ENCODE data around the gene SEC14L5. TPM values are rescaled to one million over a fixed set of nuclear protein-coding genes. Genes with fewer than 3 reads are reported as not detected.

SEC14L5 gene
- total RNA-seq, 1 donor from 2014 or later = 0.32 TPM

DNA sequence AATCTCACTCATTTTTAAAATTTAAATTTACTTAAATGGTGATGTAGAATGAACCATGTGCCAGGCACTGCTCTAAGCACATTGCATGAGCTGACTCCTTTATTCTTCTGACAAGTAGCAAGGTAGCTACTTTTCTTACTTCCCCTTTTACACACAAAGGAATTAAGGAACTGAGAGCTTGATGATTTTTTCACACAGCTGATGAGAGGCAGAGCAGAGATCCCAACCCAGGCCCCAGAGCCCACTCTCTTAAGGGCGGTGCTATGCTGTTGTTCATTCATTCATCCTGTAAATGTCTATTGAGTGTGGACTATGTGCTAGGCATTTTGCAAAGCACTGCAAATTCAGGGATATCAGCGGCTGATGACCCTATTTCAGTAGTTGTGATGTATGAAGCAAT is 17.9 kb downstream of the SEC14L5 start:
- no peak for FAIRE-seq
- Histone ChIP-seq H3K27me3 (ENCODE audit: insufficient read depth, low read length) (peaks cover 11% of the 10 kb centered on the region), H4K20me1 (ENCODE audit: insufficient read depth, low read length) (no peaks in the 10 kb centered on the region), H3K9ac (ENCODE audit: low read length) (no peak overlapping the region), H3K9me3 (ENCODE audit: insufficient read depth, low read depth, low read length) (no peaks in the 10 kb centered on the region), H3K4me2 (ENCODE audit: low read length) (no peak overlapping the region), H2AFZ (ENCODE audit: low read depth, low read length) (no peak overlapping the region), H3K79me2 (ENCODE audit: insufficient read depth, low read length) (no peaks in the 10 kb centered on the region), H3K4me3 (ENCODE audit: insufficient read depth, low read depth, low read length) (no peak overlapping the region), H3K4me1 (ENCODE audit: insufficient read depth, low read length) (no peaks in the 10 kb centered on the region), H3K36me3 (ENCODE audit: insufficient read depth, low read length) (no peaks in the 10 kb centered on the region), H3K27ac (ENCODE audit: low read depth, low read length) (no peak overlapping the region)
- H3K9me3 Mint-ChIP-seq (ENCODE audit: unreplicated experiment) = peaks cover 4% of the 10 kb centered on the region
- H3K27ac Mint-ChIP-seq (ENCODE audit: unreplicated experiment) = no peak overlapping the region
- TF ChIP-seq, protein P1, sequence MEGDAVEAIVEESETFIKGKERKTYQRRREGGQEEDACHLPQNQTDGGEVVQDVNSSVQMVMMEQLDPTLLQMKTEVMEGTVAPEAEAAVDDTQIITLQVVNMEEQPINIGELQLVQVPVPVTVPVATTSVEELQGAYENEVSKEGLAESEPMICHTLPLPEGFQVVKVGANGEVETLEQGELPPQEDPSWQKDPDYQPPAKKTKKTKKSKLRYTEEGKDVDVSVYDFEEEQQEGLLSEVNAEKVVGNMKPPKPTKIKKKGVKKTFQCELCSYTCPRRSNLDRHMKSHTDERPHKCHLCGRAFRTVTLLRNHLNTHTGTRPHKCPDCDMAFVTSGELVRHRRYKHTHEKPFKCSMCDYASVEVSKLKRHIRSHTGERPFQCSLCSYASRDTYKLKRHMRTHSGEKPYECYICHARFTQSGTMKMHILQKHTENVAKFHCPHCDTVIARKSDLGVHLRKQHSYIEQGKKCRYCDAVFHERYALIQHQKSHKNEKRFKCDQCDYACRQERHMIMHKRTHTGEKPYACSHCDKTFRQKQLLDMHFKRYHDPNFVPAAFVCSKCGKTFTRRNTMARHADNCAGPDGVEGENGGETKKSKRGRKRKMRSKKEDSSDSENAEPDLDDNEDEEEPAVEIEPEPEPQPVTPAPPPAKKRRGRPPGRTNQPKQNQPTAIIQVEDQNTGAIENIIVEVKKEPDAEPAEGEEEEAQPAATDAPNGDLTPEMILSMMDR (IDR thresholded peaks at IDR 0.05; ENCODE audit: insufficient read depth, low read depth, low read length) = no peak
- TF ChIP-seq EZH2 (IDR thresholded peaks at IDR 0.05; ENCODE audit: insufficient read depth, low read length) = no peak
- H3K27me3 Mint-ChIP-seq (ENCODE audit: low read depth, unreplicated experiment) = peaks cover 7% of the 10 kb centered on the region
- DNase-seq (ENCODE audit: low read depth) = no peak
- H3K4me3 Mint-ChIP-seq (ENCODE audit: unreplicated experiment) = no peak overlapping the region
- H3K36me3 Mint-ChIP-seq (ENCODE audit: low read depth, unreplicated experiment) = no peaks in the 10 kb centered on the region
- H3K4me1 Mint-ChIP-seq (ENCODE audit: low read depth, unreplicated experiment) = peaks cover 4% of the 10 kb centered on the region

DNA sequence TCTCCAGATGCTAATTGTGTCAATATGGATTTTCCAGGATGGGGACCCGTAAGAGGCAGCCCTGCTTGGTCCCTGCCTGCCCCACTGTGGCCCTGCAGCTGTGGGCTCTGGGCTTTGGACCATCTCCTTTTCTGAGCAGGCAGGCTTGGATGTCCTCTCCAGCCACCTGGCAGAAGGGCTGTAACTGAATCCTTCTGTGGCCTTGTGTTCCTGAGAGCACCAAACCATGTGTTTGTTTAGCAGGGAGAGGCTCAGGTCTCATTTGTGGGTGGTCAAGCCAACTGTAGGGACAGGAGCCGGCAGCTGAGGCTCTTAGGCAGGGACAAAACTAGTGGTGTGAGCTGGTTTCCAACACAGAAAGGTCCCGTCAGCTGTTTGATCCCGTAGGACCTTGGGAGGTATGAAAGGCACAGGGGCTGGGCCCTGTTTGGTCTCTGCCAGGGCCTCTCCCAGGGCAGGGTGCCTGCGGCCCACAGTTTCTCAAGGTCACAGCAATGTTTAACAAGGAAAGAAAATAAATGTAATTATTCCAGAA is 18.5 kb downstream of the SEC14L5 start:
- H3K36me3 Mint-ChIP-seq (ENCODE audit: low read depth, unreplicated experiment) = no peaks in the 10 kb centered on the region
- Histone ChIP-seq H3K9me3 (ENCODE audit: insufficient read depth, low read depth, low read length) (no peaks in the 10 kb centered on the region), H2AFZ (ENCODE audit: low read depth, low read length) (no peak overlapping the region), H3K4me3 (ENCODE audit: insufficient read depth, low read depth, low read length) (no peak overlapping the region), H4K20me1 (ENCODE audit: insufficient read depth, low read length) (no peaks in the 10 kb centered on the region), H3K27ac (ENCODE audit: low read depth, low read length) (no peak overlapping the region), H3K4me2 (ENCODE audit: low read length) (no peak overlapping the region), H3K4me1 (ENCODE audit: insufficient read depth, low read length) (no peaks in the 10 kb centered on the region), H3K27me3 (ENCODE audit: insufficient read depth, low read length) (peaks cover 11% of the 10 kb centered on the region), H3K9ac (ENCODE audit: low read length) (no peak overlapping the region), H3K79me2 (ENCODE audit: insufficient read depth, low read length) (no peaks in the 10 kb centered on the region), H3K36me3 (ENCODE audit: insufficient read depth, low read length) (no peaks in the 10 kb centered on the region)
- peaks cover 4% of the 10 kb centered on the region for H3K4me1 Mint-ChIP-seq (ENCODE audit: low read depth, unreplicated experiment)
- H3K4me3 Mint-ChIP-seq (ENCODE audit: unreplicated experiment) = no peak overlapping the region
- peaks cover 9% of the 10 kb centered on the region for H3K27me3 Mint-ChIP-seq (ENCODE audit: low read depth, unreplicated experiment)
- peaks cover 4% of the 10 kb centered on the region for H3K9me3 Mint-ChIP-seq (ENCODE audit: unreplicated experiment)
- FAIRE-seq = no peak
- TF ChIP-seq EZH2 (IDR thresholded peaks at IDR 0.05; ENCODE audit: insufficient read depth, low read length) = no peak
- TF ChIP-seq, protein P1 (IDR thresholded peaks at IDR 0.05; ENCODE audit: insufficient read depth, low read depth, low read length) = no peak
- no peak overlapping the region for H3K27ac Mint-ChIP-seq (ENCODE audit: unreplicated experiment)
- DNase-seq (ENCODE audit: low read depth) = no peak

DNA sequence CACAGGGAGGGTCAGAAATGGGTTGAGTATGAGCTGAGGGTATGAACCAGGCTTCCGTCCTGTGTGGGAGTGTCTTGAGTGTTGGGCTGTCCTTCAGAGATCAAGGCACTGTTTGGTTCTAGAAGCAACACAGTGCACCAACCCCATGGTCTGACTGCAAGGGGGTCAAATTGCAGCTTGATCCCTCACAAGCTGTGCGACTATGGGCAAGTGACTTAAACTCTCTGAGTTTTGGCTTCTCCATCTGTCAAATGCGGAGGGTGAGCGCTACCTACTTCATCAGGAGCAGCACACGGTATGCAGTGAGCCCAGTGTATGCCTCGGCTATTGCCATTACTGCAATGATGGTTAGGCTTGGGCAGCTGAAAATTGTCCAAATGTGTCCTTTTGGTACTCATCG is 21.0 kb downstream of the SEC14L5 start:
- H3K27ac ChIP-seq (ENCODE audit: low read depth, low read length) = no peak overlapping the region
- H3K9me3 ChIP-seq (ENCODE audit: insufficient read depth, low read depth, low read length) = no peaks in the 10 kb centered on the region
- no peaks in the 10 kb centered on the region for H4K20me1 ChIP-seq (ENCODE audit: insufficient read depth, low read length)
- H3K9me3 Mint-ChIP-seq (ENCODE audit: unreplicated experiment) = peaks cover 4% of the 10 kb centered on the region
- peaks cover 11% of the 10 kb centered on the region for H3K27me3 ChIP-seq (ENCODE audit: insufficient read depth, low read length)
- H3K27me3 Mint-ChIP-seq (ENCODE audit: low read depth, unreplicated experiment) = peaks cover 9% of the 10 kb centered on the region
- no peak overlapping the region for H3K4me3 ChIP-seq (ENCODE audit: insufficient read depth, low read depth, low read length)
- H3K4me1 Mint-ChIP-seq (ENCODE audit: low read depth, unreplicated experiment) = no peaks in the 10 kb centered on the region
- no peak overlapping the region for H2AFZ ChIP-seq (ENCODE audit: low read depth, low read length)
- H3K36me3 ChIP-seq (ENCODE audit: insufficient read depth, low read length) = no peaks in the 10 kb centered on the region
- TF ChIP-seq EZH2 (IDR thresholded peaks at IDR 0.05; ENCODE audit: insufficient read depth, low read length) = no peak
- TF ChIP-seq, protein P1 (IDR thresholded peaks at IDR 0.05; ENCODE audit: insufficient read depth, low read depth, low read length) = no peak
- no peak overlapping the region for H3K27ac Mint-ChIP-seq (ENCODE audit: unreplicated experiment)
- H3K9ac ChIP-seq (ENCODE audit: low read length) = no peak overlapping the region
- H3K4me1 ChIP-seq (ENCODE audit: insufficient read depth, low read length) = no peaks in the 10 kb centered on the region
- H3K36me3 Mint-ChIP-seq (ENCODE audit: low read depth, unreplicated experiment) = no peaks in the 10 kb centered on the region
- no peaks in the 10 kb centered on the region for H3K79me2 ChIP-seq (ENCODE audit: insufficient read depth, low read length)
- FAIRE-seq (no peak), DNase-seq (ENCODE audit: low read depth) (no peak)
- no peak overlapping the region for H3K4me2 ChIP-seq (ENCODE audit: low read length)
- H3K4me3 Mint-ChIP-seq (ENCODE audit: unreplicated experiment) = no peak overlapping the region

Data from astrocyte (in vitro differentiated cells and primary cell).